HG03025 (cell line): Measurements from ENCODE around the gene DPPA3.
"Not testable (repeated sequence)": the region's sequence is repeated elsewhere in the genome, so short reads cannot be mapped to it uniquely, and the experiment has no call there.

Experiments
- ATAC-seq: cut with Tn5 transposase; IDR thresholded peaks from one replicate; pipeline ENCODE4 v1.9.1; 2021; ENCODE audit warnings: mild to moderate bottlenecking, moderate library complexity; ENCODE audit not compliant: unreplicated experiment, low FRiP score

The DPPA3 gene

DNA sequence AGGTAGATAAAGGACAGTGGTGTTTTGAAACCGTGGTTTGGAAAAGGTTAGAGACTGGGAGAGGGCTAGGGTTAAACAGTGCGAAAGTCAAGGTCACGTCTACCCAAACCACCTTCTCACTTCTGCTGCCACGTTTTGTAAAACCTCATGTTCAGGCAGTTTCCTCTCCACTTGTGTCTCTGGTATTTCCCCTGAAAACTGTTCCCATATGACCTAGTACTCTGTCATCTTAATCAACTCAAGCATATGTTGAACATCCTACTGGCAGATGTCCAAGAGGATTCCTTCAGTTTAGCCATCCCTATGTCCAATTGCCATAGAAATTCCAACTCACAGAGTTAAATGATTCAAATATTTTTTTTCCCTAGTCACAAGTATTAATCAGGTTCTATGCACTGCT is 18.5 kb downstream of the DPPA3 start:
- ATAC-seq: no peak

DNA sequence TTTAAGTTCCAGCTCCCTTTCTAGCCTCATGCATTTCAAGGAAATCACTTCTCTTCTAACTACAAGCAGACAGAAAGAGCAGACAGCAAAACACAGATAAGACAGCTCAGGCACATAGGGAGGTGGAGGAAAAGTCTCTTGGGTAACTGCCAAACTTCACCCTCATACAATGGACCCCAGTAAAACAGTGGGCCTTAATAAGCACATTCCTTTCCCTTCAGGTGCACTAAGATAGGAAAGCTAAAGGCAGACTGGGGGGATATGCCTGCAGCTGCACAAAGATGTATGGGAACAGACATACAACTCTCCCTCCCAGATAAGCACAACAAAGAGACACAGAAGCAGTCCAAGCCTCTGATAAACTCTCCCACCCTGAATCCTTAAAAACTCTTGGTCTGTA is 19.8 kb downstream of the DPPA3 start:
- ATAC-seq: not testable (repeated sequence)

DNA sequence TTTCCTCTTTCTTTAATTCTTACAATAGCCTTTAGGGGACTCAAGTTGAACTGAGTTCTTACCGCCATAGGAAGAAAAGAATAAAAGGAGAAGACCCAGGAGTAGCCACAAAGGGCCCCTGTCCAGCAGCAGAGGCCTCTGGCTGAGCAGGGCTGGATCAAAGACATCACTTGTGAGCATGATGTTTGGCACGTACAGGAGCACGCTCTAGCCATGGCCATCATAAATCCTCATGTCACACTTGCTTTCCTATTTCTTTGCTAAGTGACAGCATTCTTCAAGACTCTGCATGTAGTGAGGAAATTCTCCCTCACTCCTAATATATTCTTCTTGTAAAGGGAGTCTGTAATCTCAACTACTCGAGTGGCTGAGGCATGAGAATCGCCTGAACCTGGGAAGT is 20.3 kb downstream of the DPPA3 start:
- ATAC-seq: no peak

DNA sequence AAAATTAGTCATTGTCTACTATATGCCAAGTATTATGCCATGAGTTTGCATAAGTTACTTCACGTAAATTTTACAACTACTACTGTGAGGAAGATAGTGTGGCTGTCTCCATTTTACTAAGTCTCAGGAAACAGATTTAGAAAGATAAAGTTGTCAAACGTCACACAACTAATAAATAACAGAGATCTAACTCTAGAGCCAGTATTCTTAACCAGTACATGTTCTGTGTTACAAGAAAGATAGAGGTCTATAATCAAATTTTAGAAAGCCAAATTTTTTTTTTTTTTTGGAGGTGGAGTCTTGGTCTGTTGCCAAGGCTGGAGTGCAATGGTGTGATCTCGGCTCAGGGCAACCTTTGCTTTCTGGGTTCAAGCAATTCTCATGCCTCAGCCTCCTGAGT is 21.8 kb downstream of the DPPA3 start:
- ATAC-seq: no peak

DNA sequence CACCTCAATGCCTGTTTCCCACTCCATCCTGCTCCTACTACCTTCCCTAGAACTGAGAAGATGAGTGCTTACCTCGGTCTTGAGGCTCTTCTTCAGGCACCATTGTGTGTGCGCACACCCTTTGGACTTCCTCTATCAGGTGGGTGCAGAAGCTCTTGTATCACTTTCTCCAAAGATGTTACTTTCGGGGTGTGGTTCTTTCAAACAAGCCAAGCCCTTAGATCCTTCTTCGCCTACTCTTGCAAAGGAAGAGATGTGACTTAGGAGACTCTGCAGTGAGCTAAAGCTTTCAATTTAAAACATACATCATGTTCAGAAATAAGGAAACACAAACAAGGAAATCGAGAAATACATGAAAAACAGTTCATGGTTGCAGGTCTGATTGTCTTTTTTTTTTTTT is 36.0 kb downstream of the DPPA3 start, which contains the start of gene CLEC4C:
CLEC4C (minus strand) TSS at position 130 of the 400 bp plus-strand sequence; CDS start at position 103, 27 bp downstream.
- ATAC-seq: no peak

DNA sequence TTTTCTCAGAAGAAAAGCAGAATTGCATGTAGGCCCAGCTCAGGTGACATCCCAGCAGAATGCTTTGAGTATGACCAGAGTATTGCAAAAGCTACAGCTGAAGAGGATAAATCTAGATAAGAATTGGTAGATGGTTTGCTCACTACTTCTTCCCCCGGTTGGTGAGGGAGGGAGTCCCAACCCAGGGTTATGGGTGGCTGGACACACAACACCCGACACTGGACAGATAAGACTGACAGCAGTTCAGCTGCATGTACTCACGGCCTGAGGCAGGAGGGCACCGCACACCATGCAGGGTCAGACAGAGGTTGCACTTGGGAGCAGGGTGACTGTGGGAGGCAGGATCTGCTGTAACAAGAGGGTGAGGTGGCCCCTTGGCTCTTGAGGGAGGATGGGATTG is 37.6 kb downstream of the DPPA3 start:
- no peak for ATAC-seq

DNA sequence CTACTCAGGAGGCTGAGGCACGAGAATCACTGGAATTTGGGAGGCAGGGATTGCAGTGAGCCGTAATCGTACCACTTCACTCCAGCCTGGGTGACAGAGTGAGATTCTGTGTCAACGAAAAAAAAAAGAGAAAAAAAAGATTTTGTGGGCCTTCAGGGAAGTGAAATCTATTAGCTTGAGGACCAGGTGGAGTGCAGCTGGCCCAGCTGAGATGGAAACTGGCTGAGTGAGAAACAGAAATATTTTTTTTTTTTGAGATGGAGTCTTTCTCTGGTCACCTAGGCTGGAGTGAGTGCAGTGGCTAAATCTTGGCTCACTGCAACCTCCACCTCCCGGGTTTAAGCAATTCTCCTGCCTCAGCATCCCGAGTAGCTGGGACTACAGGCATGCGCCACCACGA is 38.2 kb downstream of the DPPA3 start:
- ATAC-seq: no peak

DNA sequence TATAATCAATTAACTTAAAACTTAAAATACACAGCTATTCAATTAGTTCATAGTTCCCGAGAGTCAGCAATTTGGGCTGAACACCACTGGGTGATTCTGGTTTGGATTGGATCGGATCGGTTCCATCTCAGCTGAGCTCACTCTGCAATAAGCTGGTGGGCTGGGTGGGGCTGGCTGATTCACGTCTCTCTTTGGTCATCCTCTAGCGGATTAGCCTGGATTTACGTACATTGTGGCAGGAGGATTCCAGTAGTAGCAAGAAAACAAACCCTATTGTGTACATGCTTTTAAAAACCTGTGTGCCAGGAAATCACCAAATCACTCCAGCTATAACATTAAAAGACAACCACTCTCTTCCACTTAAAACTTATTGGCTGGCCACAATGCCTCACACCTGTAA is 39.1 kb downstream of the DPPA3 start:
- no peak for ATAC-seq

DNA sequence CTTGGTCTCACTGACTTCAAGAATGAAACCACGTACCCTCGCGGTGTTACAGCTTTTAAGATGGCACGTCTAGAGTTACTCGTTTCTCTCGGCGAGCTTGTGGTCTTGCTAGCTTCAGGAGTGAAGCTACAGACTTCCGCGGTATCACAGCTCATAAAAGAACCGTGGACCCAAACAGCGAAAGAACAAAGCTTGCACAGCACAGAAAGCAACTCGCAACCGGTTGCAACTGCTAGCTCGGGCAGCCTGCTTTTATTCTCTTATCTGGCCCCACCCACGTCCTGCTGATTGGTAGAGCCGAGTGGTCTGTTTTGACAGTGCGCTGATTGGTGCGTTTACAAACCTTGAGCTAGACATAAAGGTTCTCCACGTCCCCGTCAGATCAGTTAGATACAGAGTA is 40.2 kb downstream of the DPPA3 start:
- no peak for ATAC-seq

DNA sequence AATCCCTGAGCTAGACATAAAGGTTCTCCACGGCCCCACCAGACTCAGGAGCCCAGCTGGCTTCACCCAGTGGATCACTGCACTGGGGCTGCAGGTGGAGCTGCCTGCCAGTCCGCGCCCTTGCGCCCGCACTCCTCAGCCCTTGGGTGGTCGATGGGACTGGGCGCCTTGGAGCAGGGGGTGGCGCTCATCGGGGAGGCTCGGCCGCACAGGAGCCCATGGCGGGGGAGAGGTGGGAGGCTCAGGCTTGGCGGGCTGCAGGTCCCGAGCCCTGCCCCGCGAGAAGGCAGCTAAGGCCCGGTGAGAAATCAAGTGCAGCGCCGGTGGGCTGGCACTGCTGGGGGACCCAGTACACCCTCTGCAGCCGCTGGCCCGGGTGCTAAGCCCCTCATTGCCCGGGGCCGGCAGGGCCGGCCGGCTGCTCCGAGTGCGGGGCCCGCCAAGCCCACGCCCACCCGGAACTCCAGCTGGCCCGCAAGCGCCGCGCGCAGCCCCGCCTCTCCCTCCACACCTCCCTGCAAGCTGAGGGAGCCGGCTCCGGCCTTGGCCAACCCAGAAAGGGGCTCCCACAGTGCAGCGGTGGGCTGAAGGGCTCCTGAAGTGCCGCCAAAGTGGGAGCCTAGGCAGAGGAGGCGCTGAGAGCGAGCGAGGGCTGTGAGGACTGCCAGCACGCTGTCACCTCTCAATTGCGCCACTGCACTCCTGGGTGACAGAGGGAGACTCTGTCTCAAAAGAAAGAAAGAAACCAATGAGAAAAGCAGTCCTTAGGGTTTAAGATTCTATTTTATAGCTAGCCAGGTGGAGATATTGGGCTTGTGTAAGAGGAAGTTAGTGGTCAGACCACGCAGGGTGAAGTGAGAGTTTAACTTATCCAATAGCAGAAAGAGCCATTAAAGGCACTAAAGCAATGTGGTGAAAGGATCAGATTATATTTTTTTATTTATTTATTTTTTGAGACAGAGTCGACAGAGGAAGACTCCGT is 41.0 kb downstream of the DPPA3 start:
- not testable (repeated sequence) for ATAC-seq

DNA sequence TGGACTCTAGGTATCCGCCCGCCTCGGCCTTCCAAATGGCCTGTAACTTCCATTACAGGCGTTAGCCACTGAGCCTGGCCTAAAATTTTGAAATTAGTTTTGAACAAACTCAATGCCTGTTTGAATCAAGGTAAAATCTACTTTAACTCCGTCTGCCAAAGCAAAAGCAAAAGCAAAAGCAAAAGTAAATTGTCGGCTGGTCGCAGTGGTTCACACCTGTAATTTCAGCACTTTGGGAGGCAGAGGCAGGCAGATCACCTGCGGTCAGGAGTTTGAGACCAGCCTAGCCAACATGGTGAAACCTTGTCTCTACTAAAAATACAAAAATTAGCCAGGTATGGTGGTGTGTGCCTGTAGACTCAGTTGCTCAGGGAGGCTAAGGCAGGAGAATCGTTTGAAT is 44.4 kb downstream of the DPPA3 start:
- ATAC-seq: not testable (repeated sequence)

DNA sequence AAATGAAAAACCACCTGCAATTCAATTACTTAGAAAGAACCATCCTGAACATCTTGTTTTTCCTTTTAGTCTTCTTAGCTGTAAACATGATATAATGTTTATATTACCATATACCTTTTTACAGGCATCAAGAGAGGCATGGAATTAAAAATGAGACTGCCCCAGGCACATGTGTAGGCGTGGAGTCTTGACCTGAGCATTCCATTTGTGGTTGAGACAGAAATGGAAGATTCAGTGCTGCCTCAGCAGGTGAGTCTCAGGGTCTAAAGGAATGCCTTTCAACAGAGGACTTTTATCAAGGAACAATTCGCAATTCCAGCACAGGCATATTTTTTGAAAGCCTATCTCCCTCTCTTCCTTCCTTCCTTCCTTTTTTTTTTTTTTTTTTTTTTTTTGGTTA is 45.8 kb downstream of the DPPA3 start:
- ATAC-seq: no peak

DNA sequence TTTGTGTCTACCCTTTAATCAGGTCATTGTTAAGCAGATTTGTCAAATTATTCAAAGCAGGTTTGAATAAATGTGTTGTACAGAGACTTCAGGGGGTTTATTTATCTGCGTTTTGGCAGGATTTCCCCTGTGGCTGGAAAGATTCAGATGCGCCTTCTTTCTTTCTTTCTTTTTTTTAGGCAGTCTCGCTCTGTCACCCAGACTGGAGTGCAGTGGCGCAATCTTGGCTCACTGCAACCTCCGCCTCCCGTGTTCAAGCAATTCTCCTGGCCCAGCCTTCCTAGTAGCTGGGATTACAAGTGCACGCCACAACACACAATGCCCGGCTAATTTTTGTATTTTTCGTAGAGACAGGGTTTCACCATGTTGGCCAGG is 47.5 kb downstream of the DPPA3 start:
- ATAC-seq: no peak
